HG02938 (cell line): ENCODE measurements around the gene SV2C.
"Not testable (repeated sequence)": the region's sequence is repeated elsewhere in the genome, so short reads cannot be mapped to it uniquely, and the experiment has no call there.

Experiments used
- ATAC-seq: cut with Tn5 transposase; IDR thresholded peaks from one replicate; pipeline ENCODE4 v1.9.1; 2021; ENCODE audit warnings: mild to moderate bottlenecking, moderate library complexity; ENCODE audit not compliant: unreplicated experiment

The SV2C gene

GRCh38 chr5:76334574-76334973 lies 251.4 kb downstream of the SV2C start:
- ATAC-seq: no peak

GRCh38 chr5:76335451-76335850 lies 252.3 kb downstream of the SV2C start:
- not testable (repeated sequence) for ATAC-seq

- ATAC-seq: not testable (repeated sequence)
Measured at GRCh38 chr5:76336253-76336809, 253.1 kb downstream of the SV2C start.

GRCh38 chr5:76337953-76338451 lies 254.8 kb downstream of the SV2C start:
- ATAC-seq: no peak

GRCh38 chr5:76339919-76340318 lies 256.7 kb downstream of the SV2C start:
- no peak for ATAC-seq

GRCh38 chr5:76341651-76342334 lies 258.6 kb downstream of the SV2C start:
- no peak for ATAC-seq

GRCh38 chr5:76342474-76342873 lies 259.3 kb downstream of the SV2C start:
- ATAC-seq: no peak

GRCh38 chr5:76345582-76345981 lies 262.4 kb downstream of the SV2C start:
- no peak for ATAC-seq

GRCh38 chr5:76351176-76351575 lies 268.0 kb downstream of the SV2C start:
- peak; percentile 14 for ATAC-seq

- ATAC-seq: peak; percentile 99
Measured at GRCh38 chr5:76351577-76351976, 268.4 kb downstream of the SV2C start.

GRCh38 chr5:76356887-76357286 lies 273.7 kb downstream of the SV2C start:
- no peak for ATAC-seq

GRCh38 chr5:76363352-76364225 lies 280.4 kb downstream of the SV2C start:
- ATAC-seq: no peak

- ATAC-seq: no peak
Measured at GRCh38 chr5:76364226-76364589, 281.0 kb downstream of the SV2C start.

GRCh38 chr5:76365561-76365960 lies 282.4 kb downstream of the SV2C start:
- no peak for ATAC-seq

- ATAC-seq: no peak
Measured at GRCh38 chr5:76366596-76366995, 283.4 kb downstream of the SV2C start.

GRCh38 chr5:76367623-76368371 lies 284.6 kb downstream of the SV2C start:
- ATAC-seq: no peak

- ATAC-seq: no peak
Measured at GRCh38 chr5:76368941-76369340, 285.8 kb downstream of the SV2C start.

GRCh38 chr5:76369668-76370067 lies 286.5 kb downstream of the SV2C start:
- ATAC-seq: not testable (repeated sequence)

GRCh38 chr5:76371960-76372322 lies 288.8 kb downstream of the SV2C start:
- ATAC-seq: no peak

- no peak for ATAC-seq
Measured at GRCh38 chr5:76372323-76373054, 289.3 kb downstream of the SV2C start.
